Activated CD8-positive, alpha-beta memory T cell treated with anti-CD3 and anti-CD28 coated beads for 48 hours (primary cell): ENCODE measurements around the gene DOCK11.

ENCODE experiments used
- DNase-seq, 3 experiments: peaks; one replicate each; pipeline ENCODE4 v3.0.0-alpha.2; 2020; ENCODE audit warnings: low read depth in 2 of 3, low spot score in 2 of 3

Gene DOCK11

DNA sequence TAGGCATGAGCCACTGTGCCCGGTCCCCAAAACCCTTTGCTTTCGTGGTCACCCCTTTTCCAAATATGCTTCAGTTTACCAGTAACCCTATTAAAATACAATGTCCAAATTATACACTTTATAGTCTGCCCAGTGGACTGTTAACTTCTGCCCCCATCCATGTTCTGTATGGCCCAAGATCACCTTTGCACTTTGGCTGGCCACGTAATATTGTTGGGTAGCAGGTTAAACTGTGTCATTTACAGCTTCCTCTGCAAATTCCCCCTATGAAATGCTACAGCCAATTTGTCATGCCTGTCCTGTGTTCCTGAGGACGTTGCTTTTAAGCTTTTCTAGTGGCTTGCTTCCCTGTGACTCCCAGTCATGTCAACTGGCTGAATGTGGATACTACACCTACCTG is 130.7 kb downstream of the DOCK11 start:
- no peak for DNase-seq

GRCh38 chrX:118627084-118627758 is 131.6 kb downstream of the DOCK11 start:
- DNase-seq, result no peak

- DNase-seq, result no peak
These were observed 135.2 kb downstream of the DOCK11 start for GRCh38 chrX:118630848-118631247.

GRCh38 chrX:118631586-118631985 is 136.0 kb downstream of the DOCK11 start:
- DNase-seq, result no peak

- no peak for DNase-seq
These were observed 137.2 kb downstream of the DOCK11 start for GRCh38 chrX:118632862-118633261.

GRCh38 chrX:118633530-118633929 is 137.9 kb downstream of the DOCK11 start:
- DNase-seq, result no peak

- no peak for DNase-seq
These were observed 138.7 kb downstream of the DOCK11 start for GRCh38 chrX:118634336-118634735.

DNA sequence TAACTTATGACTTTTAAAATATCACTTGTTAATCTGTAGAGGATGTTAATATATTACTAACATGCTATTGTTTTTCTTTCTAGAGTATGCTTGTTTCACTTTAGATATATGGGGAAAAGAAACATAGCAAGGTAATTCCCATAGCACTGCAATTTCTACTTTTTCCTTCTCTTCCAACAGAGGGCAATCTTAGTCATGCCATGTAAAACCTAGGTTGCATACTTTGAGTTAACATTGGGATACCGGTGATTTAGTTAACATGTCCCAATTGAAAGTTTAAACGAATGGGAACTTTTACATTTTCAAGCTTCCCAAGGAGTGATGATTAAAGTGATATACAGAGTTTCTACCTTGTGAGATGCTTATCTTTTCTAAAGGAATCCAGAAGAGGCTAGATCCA is 142.4 kb downstream of the DOCK11 start:
- no peak for DNase-seq

- no peak for DNase-seq
These were observed 148.8 kb downstream of the DOCK11 start for GRCh38 chrX:118644378-118644777.

- no peak for DNase-seq
These were observed 157.1 kb downstream of the DOCK11 start for GRCh38 chrX:118652717-118653116.

DNA sequence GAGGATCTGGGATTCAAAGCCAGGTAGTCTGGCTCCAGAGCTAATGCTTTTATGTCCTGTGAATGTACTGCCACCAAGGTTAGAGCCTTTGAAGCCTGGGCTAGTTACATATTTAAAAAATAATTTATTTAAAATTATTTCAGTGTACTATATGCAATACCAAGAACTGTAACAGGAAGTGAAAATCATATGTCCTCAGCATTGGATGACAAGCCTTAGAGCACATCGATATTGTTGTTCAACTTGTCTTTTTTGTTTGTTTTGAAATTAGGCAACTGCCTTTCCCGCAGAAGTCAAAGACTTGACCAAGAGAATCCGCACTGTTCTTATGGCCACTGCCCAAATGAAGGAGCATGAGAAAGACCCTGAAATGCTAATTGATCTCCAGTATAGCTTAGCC is 158.7 kb downstream of the DOCK11 start:
- DNase-seq, result no peak

- DNase-seq, result no peak
These were observed 160.1 kb downstream of the DOCK11 start for GRCh38 chrX:118655561-118656246.

DNA sequence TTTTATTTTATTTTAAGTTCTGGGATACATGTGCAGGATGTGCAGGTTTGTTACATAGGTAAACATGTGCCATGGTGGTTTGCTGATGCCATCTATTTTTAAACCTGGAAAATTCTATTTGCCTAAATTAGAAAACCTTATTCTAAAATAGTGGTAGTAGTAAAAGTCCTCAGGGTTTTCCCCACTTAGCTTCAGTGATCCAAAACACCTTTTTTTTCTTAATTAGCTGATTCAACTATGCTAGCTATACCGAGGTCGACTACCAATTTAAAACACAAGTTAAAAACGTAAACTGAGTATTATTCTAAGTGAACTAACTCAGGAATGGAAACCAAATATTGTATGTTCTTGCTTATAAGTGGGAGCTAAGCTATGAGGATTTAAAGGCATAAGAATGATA is 161.8 kb downstream of the DOCK11 start:
- no peak for DNase-seq

GRCh38 chrX:118660085-118660484 is 164.5 kb downstream of the DOCK11 start:
- no peak for DNase-seq

DNA sequence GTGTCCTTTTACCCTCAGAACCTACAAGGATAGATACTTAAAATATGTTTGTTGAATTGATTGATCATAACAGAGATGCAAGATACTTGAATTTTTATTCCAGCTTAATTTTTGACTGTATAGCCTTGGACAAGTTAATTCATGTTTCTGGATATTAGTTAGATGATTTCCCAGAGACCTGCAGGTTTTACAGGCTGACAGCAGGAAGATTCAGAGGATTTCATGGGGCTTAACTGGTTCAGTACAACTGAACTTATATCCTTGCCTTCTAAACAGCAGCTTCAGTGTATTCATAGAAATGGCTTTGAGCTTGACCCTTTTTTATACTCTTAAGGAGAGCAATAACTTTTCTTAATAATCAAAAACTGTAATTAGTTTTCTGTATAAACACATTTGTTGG is 169.6 kb downstream of the DOCK11 start:
- DNase-seq, result no peak

GRCh38 chrX:118666521-118666920 is 170.9 kb downstream of the DOCK11 start:
- no peak for DNase-seq

DNA sequence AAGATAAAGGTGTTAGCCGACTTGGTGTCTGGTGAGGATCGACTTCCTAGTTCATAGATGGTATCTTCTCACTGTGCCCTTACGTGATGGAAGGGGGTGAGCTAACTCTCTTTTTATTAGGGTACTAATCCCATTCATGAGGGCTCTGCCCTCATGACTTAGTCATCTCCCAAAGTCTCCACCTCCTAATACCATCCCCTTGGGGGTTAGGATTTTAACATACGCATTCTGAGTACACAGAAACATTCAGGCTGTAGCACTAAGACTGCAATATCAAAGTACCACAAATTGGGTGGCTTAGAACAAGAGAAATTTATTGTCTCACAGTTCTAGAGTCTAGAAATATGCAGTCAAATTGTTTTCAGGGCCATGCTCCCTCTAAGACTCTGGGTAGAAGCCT is 173.8 kb downstream of the DOCK11 start:
- DNase-seq, result no peak

DNA sequence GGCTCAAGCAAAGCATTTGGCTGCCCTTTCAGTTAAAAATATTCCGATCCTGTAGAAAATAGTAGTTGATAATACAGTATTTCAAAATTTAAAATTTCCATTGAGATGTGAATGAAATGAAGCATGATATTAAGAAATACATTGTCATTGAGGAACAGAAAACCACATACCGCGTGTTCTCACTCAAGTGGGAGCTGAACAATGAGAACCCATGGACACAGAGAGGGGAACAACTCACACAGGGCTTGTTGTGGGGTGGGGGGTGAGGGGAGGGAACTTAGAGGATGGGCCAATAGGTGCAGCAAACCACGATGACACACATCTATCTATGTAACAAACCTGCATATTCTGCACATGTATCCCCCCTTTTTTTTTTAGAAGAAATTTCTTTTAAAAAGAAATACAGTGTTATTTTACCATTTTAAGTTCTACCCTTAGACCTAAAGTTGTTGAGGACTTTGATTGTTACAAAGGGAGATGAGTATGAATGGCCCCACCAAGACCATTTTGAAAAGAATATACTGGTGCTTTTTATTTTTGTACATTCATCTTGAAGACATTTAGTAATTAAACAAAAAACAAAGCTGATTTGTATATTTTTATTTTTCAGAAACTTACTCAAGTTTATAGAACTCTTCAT is 179.8 kb downstream of the DOCK11 start:
- no peak for DNase-seq

DNA sequence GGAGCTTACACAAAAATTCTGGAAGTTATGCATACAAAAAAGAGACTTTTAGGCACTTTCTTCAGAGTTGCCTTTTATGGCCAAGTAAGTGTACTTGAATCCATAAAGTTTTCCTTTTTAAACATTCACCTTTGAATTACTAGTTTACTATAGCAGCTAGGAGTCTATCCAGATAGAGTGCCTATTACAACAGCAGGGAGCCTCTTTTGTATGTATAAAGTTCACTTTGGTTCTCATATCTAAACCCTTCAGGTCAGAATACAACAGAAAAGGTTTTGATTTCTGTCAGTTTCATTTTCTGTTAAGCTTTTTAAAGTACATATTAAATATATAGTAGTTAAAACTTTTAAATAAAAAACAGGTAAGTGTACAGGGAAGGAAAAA is 180.3 kb downstream of the DOCK11 start:
- DNase-seq, result no peak

DNA sequence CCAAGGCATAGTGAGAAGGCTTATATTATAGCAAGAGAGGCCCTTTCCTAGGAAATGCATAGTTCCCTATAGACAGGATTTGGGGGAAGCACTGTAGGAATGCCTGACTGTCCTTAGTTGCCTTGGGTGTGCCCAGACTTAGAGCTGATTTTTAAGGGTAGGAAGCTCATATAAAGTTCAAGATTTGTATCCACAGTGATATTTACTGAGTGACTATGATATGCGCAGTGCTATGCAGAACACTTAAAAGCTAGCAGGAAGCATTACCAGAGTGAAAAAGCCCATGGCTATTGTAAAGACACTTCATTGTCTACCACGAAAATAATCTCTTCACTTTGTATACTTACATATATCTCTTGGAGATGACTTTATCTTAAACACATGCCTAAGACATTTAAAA is 181.7 kb downstream of the DOCK11 start:
- DNase-seq, result no peak

- no peak for DNase-seq
These were observed 183.7 kb downstream of the DOCK11 start for GRCh38 chrX:118679290-118679689.

- no peak for DNase-seq
These were observed 186.8 kb downstream of the DOCK11 start for GRCh38 chrX:118682258-118683014.
